SJSA1 (cell line): ENCODE results near the gene UQCC5. TPM values are rescaled to one million over a fixed set of nuclear protein-coding genes. Genes with fewer than 3 reads are reported as not detected.
A peak's percentile ranks its signal among the peaks of the same experiment; 100 is the strongest.

Source experiments
- DNase-seq, 2 experiments: peaks; one replicate each; pipeline ENCODE4 v3.0.0-alpha.2; 2015 to 2020; ENCODE audit warnings: low spot score in 2 of 2, low read depth in 1 of 2
- H3K27ac ChIP-seq: fragments of 250-450 bp; sonication (Bioruptor Pico); 2 replicates; pipeline ENCODE4 v1.5.1; 2020; ENCODE audit warnings: mild to moderate bottlenecking, moderate library complexity
- H3K27me3 ChIP-seq: fragments of 250-450 bp; sonication (Bioruptor Pico); replicated peaks from 2 replicates; pipeline ENCODE4 v1.5.1; 2020; ENCODE audit warnings: mild to moderate bottlenecking, moderate library complexity
- H3K36me3 ChIP-seq: fragments of 250-450 bp; sonication (Bioruptor Pico); 2 replicates; pipeline ENCODE4 v1.5.1; 2020; ENCODE audit warnings: mild to moderate bottlenecking
- H3K4me1 ChIP-seq: fragments of 250-450 bp; sonication (Bioruptor Pico); replicated peaks from 2 replicates; pipeline ENCODE4 v1.6.1; 2021; ENCODE audit warnings: mild to moderate bottlenecking
- H3K4me3 ChIP-seq: fragments of 250-450 bp; sonication (Bioruptor Pico); 2 replicates; pipeline ENCODE4 v1.5.1; 2020; ENCODE audit warnings: mild to moderate bottlenecking
- H3K9me3 ChIP-seq: fragments of 250-450 bp; sonication (Bioruptor Pico); replicated peaks from 2 replicates; pipeline ENCODE4 v1.5.1; 2020; ENCODE audit warnings: mild to moderate bottlenecking
- total RNA-seq: library from RNA; depleted of rRNA; stranded (reverse); fragments of >200 nt; shearing (Covaris generic); gene quantifications from 2 replicates; pipeline ENCODE4 v1.2.3, GENCODE V29; 2014; rRNA removed

Gene UQCC5, protein sequence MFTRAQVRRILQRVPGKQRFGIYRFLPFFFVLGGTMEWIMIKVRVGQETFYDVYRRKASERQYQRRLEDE
- 1.1 and 37.2 TPM in 2 replicates for total RNA-seq

GRCh38 chr3:52536369-52537164, at the start of gene UQCC5:
UQCC5 (plus strand) TSS chr3:52536605; CDS start chr3:52536756, 151 bp downstream.
- no peaks in the 10 kb centered on the region for H3K27me3 ChIP-seq
- peaks cover 26% of the 10 kb centered on the region for H3K36me3 ChIP-seq
- DNase-seq, result peak; percentile 92 to 97
- peak within 1 kb of the TSS; percentile 2; the same call in 1 of the 2 replicates for H3K27ac ChIP-seq
- peak within 1 kb of the TSS; percentile 52 for H3K4me3 ChIP-seq
- H3K4me1 ChIP-seq, result peaks cover 31% of the 10 kb centered on the region
- H3K9me3 ChIP-seq, result no peaks in the 10 kb centered on the region

DNA sequence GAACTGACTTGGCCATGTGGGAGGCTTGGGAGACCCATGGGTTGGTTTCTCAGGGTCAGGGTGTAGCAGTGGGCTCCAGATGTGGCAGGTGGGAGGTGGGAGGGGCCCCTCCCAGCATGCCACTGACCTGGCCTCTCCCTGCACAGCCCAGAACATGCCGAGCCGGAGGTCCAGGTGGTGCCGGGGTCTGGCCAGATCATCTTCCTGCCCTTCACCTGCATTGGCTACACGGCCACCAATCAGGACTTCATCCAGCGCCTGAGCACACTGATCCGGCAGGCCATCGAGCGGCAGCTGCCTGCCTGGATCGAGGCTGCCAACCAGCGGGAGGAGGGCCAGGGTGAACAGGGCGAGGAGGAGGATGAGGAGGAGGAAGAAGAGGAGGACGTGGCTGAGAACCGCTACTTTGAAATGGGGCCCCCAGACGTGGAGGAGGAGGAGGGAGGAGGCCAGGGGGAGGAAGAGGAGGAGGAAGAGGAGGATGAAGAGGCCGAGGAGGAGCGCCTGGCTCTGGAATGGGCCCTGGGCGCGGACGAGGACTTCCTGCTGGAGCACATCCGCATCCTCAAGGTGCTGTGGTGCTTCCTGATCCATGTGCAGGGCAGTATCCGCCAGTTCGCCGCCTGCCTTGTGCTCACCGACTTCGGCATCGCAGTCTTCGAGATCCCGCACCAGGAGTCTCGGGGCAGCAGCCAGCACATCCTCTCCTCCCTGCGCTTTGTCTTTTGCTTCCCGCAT, 49.2 kb upstream of the UQCC5 start:
- H3K9me3 ChIP-seq, result no peaks in the 10 kb centered on the region
- H3K36me3 ChIP-seq, result peaks cover 89% of the 10 kb centered on the region
- H3K4me3 ChIP-seq, result no peak overlapping the region
- H3K4me1 ChIP-seq, result peaks cover 14% of the 10 kb centered on the region
- no peak for DNase-seq
- no peak overlapping the region for H3K27ac ChIP-seq
- no peaks in the 10 kb centered on the region for H3K27me3 ChIP-seq

DNA sequence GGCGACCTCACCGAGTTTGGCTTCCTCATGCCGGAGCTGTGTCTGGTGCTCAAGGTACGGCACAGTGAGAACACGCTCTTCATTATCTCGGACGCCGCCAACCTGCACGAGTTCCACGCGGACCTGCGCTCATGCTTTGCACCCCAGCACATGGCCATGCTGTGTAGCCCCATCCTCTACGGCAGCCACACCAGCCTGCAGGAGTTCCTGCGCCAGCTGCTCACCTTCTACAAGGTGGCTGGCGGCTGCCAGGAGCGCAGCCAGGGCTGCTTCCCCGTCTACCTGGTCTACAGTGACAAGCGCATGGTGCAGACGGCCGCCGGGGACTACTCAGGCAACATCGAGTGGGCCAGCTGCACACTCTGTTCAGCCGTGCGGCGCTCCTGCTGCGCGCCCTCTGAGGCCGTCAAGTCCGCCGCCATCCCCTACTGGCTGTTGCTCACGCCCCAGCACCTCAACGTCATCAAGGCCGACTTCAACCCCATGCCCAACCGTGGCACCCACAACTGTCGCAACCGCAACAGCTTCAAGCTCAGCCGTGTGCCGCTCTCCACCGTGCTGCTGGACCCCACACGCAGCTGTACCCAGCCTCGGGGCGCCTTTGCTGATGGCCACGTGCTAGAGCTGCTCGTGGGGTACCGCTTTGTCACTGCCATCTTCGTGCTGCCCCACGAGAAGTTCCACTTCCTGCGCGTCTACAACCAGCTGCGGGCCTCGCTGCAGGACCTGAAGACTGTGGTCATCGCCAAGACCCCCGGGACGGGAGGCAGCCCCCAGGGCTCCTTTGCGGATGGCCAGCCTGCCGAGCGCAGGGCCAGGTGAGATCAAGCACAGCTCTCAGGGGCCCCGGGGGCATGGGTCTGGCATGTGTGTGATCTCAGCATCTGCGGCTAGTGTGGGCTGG, 48.4 kb upstream of the UQCC5 start:
- Histone ChIP-seq H3K27me3 (no peaks in the 10 kb centered on the region), H3K36me3 (peaks cover 87% of the 10 kb centered on the region)
- DNase-seq, result no peak

GRCh38 chr3:52488746-52489145, 47.7 kb upstream of the UQCC5 start:
- H3K36me3 ChIP-seq, result peaks cover 80% of the 10 kb centered on the region
- no peak overlapping the region for H3K4me3 ChIP-seq
- no peaks in the 10 kb centered on the region for H3K27me3 ChIP-seq
- DNase-seq, result no peak
- H3K27ac ChIP-seq, result no peak overlapping the region
- peaks cover 4% of the 10 kb centered on the region for H3K4me1 ChIP-seq
- no peaks in the 10 kb centered on the region for H3K9me3 ChIP-seq

More for the DNA sequence above, 48.4 kb upstream of the UQCC5 start:
- Histone ChIP-seq H3K4me1 (peaks cover 11% of the 10 kb centered on the region), H3K9me3 (no peaks in the 10 kb centered on the region), H3K4me3 (no peak overlapping the region), H3K27ac (no peak overlapping the region)

DNA sequence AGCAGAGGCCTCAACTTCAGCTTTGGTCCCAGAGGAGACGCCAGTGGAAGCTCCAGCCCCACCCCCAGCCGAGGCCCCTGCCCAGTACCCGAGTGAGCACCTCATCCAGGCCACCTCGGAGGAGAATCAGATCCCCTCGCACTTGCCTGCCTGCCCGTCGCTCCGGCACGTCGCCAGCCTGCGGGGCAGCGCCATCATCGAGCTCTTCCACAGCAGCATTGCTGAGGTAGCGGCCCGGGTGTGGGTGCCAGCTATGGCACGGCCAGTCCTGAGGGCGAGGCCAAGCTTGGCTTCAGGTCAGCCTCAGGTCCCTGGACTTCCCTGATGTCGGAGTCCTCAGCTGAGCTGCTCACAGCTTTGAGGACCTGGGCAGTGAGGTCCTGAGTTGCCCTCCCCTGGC, 47.0 kb upstream of the UQCC5 start:
- no peak overlapping the region for H3K27ac ChIP-seq
- H3K36me3 ChIP-seq, result peaks cover 80% of the 10 kb centered on the region
- H3K4me1 ChIP-seq, result no peaks in the 10 kb centered on the region
- DNase-seq, result no peak
- H3K9me3 ChIP-seq, result no peaks in the 10 kb centered on the region
- H3K4me3 ChIP-seq, result no peak overlapping the region
- H3K27me3 ChIP-seq, result no peaks in the 10 kb centered on the region

DNA sequence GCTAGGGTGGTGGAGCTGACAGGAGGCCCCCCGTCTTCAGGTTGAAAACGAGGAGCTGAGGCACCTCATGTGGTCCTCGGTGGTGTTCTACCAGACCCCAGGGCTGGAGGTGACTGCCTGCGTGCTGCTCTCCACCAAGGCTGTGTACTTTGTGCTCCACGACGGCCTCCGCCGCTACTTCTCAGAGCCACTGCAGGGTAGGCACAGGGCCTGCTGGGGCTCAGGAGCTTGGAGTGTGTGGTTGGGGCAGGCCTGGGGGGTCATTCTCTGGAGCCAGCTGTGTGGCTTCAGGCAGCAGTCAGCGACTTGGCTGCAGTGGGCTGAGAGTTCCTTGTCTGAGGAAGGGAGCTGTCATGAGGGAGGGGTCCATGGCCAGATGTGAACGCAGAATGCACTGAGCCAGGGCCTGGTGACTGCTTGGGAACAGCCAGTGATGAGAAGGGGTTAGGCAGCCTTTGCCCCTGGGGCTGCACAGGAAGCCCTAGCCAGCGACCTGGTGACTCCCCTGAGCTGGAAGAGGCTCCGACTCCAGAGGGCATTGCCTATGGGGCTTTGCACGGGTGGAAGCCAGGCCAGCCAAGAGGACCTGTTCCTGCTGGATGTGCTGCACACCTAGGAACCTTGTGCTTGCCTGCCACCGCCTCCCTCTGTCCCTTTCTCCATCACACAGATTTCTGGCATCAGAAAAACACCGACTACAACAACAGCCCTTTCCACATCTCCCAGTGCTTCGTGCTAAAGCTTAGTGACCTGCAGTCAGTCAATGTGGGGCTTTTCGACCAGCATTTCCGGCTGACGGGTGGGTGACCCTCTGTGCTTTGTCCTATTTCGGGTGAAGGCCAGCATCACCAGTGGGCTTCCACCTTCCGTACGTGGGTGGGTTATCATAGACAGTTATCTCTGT, 46.1 kb upstream of the UQCC5 start:
- Histone ChIP-seq H3K36me3 (peaks cover 71% of the 10 kb centered on the region), H3K9me3 (no peaks in the 10 kb centered on the region), H3K27ac (no peak overlapping the region), H3K27me3 (no peaks in the 10 kb centered on the region), H3K4me1 (no peaks in the 10 kb centered on the region), H3K4me3 (no peak overlapping the region)
- no peak for DNase-seq

- H3K9me3 ChIP-seq, result no peaks in the 10 kb centered on the region
- no peaks in the 10 kb centered on the region for H3K27me3 ChIP-seq
- no peak overlapping the region for H3K4me3 ChIP-seq
- H3K36me3 ChIP-seq, result peaks cover 64% of the 10 kb centered on the region
- no peak for DNase-seq
- H3K4me1 ChIP-seq, result no peaks in the 10 kb centered on the region
- no peak overlapping the region for H3K27ac ChIP-seq
These were observed 45.4 kb upstream of the UQCC5 start for GRCh38 chr3:52490939-52491526.

DNA sequence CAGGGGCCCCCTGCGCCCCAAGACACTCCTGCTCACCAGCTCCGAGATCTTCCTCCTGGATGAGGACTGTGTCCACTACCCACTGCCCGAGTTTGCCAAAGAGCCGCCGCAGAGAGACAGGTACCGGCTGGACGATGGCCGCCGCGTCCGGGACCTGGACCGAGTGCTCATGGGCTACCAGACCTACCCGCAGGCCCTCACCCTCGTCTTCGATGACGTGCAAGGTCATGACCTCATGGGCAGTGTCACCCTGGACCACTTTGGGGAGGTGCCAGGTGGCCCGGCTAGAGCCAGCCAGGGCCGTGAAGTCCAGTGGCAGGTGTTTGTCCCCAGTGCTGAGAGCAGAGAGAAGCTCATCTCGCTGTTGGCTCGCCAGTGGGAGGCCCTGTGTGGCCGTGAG, 44.3 kb upstream of the UQCC5 start:
- Histone ChIP-seq H3K4me1 (no peaks in the 10 kb centered on the region), H3K4me3 (no peak overlapping the region), H3K27ac (no peak overlapping the region), H3K27me3 (no peaks in the 10 kb centered on the region), H3K9me3 (no peaks in the 10 kb centered on the region), H3K36me3 (peaks cover 55% of the 10 kb centered on the region)
- DNase-seq, result no peak

DNA sequence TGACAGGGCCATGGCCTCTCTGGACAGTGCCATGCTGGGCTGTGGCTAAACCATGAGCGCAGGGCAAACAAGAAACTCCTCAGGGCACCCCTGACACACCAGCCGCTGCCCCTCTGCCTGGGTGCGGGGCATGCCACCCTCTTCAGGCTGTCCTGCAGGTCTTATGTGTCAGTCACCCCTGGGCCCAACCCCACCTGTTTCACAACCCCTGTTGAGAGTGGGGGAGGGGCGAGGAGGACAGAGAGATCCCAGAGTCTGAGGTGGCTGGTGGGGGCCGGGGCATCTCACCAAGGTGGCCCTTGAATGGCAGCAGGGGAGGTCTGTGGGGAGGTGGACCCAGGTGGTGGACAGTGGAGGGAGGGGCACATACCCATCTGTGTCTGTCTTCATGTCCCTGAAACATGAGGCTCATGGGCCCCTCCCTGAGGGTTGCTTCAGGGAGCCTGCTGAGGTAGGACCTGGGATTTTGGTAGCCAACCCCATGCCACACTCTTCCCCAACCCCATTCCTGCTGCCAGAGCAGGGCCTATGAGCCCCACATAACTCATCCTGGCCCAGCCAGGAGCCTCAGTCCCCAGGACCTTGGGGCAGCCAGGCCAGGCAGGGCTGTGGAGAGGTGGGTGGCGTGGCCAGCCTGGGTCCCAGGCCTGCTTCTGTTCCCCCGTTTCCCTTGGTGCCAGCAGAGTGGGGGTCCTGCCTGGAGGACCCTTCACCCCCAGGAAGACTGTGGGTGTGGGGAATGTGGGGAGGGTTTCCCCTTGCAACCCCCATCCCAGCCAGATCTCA, 43.0 kb upstream of the UQCC5 start:
- no peaks in the 10 kb centered on the region for H3K27me3 ChIP-seq
- no peaks in the 10 kb centered on the region for H3K4me1 ChIP-seq
- no peaks in the 10 kb centered on the region for H3K9me3 ChIP-seq
- no peak for DNase-seq
- no peak overlapping the region for H3K4me3 ChIP-seq
- no peak overlapping the region for H3K27ac ChIP-seq
- H3K36me3 ChIP-seq, result peaks cover 41% of the 10 kb centered on the region

DNA sequence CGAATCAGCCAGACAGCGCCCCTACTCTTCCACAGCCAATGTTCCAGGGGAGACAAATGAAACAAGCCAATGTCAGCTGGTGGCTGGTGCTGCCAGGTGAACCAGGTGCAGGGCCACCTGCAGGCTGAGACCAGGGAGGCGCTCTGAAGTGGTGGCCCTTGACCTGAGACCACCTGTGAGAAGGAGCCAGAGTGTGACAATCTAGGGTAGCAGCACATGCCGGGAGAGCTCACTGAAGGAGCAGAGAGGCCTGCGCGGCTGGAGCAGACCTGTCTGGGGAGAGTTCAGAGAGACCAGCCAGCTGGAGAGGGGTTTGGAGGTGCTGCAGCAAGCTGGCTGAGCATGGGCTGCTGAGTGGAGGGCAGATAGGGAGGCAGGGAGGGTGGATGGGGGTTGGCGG, 42.0 kb upstream of the UQCC5 start:
- H3K4me3 ChIP-seq, result no peak overlapping the region
- H3K4me1 ChIP-seq, result no peaks in the 10 kb centered on the region
- peaks cover 34% of the 10 kb centered on the region for H3K36me3 ChIP-seq
- H3K27me3 ChIP-seq, result no peaks in the 10 kb centered on the region
- no peak for DNase-seq
- H3K27ac ChIP-seq, result no peak overlapping the region
- no peaks in the 10 kb centered on the region for H3K9me3 ChIP-seq

DNA sequence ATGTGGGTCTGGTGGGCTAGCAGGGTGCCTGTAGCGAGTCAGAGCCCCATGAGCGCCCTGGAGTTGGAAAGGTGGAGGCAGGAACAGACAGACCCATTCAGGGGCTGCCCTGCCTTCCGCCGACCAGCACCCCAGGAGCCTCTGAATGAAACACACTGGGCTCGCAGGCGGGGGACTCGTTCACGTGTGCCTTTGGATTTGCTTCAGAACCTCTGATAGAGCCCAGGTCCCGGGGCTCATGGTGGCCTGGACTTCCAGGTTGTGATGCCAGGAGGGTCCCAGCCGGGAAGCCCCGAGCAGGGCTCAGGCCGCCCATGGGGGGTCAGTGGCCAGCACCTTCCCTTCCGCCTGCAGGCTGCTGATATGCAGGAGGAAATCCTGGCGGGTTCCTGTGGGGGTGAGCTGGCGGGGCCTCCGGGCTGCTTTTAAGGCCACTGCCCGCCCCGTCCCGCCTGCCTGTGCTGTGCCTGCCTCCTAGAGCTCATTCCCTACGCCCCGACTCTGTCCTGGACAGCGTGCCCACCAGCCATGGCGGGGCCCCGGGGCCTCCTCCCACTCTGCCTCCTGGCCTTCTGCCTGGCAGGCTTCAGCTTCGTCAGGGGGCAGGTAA, 41.4 kb upstream of the UQCC5 start, which contains the start of gene STAB1:
STAB1 (plus strand) TSS at position 453 of the 610 bp plus-strand sequence; CDS start at position 529, 76 bp downstream.
- H3K4me1 ChIP-seq, result no peaks in the 10 kb centered on the region
- no peak for DNase-seq
- no peak within 1 kb of the TSS for H3K4me3 ChIP-seq
- H3K27me3 ChIP-seq, result no peaks in the 10 kb centered on the region
- H3K9me3 ChIP-seq, result no peaks in the 10 kb centered on the region
- no peak within 1 kb of the TSS for H3K27ac ChIP-seq
- H3K36me3 ChIP-seq, result peaks cover 28% of the 10 kb centered on the region
